HG02852 (cell line): ENCODE data around the gene XYLT2.
"Not testable (repeated sequence)": the region's sequence is repeated elsewhere in the genome, so short reads cannot be mapped to it uniquely, and the experiment has no call there.

Source experiments
- ATAC-seq: cut with Tn5 transposase; IDR thresholded peaks from one replicate; pipeline ENCODE4 v1.9.1; 2021; ENCODE audit warnings: mild to moderate bottlenecking, moderate library complexity; ENCODE audit not compliant: unreplicated experiment

XYLT2 gene

GRCh38 chr17:50319306-50320004, 26.5 kb upstream of the XYLT2 start:
- ATAC-seq: no peak

- ATAC-seq: no peak
These were observed 23.7 kb upstream of the XYLT2 start for GRCh38 chr17:50322271-50322670.

- ATAC-seq: no peak
These were observed 22.9 kb upstream of the XYLT2 start for GRCh38 chr17:50323060-50323459.

GRCh38 chr17:50325906-50326305, 20.0 kb upstream of the XYLT2 start:
- ATAC-seq: no peak

- no peak for ATAC-seq
These were observed 19.0 kb upstream of the XYLT2 start for GRCh38 chr17:50326831-50327364.

GRCh38 chr17:50328363-50329325, 17.3 kb upstream of the XYLT2 start:
- no peak for ATAC-seq

- ATAC-seq: no peak
These were observed 16.2 kb upstream of the XYLT2 start for GRCh38 chr17:50329716-50330115.

GRCh38 chr17:50330151-50330775, 15.7 kb upstream of the XYLT2 start:
- no peak for ATAC-seq

- no peak for ATAC-seq
These were observed 14.7 kb upstream of the XYLT2 start for GRCh38 chr17:50331085-50331791.

GRCh38 chr17:50332196-50332595, 13.7 kb upstream of the XYLT2 start:
- ATAC-seq: no peak

- ATAC-seq: not testable (repeated sequence)
These were observed 12.5 kb upstream of the XYLT2 start for GRCh38 chr17:50333291-50334057.

GRCh38 chr17:50337956-50338355, 8.0 kb upstream of the XYLT2 start:
- ATAC-seq: no peak

GRCh38 chr17:50338645-50339044, 7.3 kb upstream of the XYLT2 start:
- ATAC-seq: no peak

- no peak for ATAC-seq
These were observed 6.5 kb upstream of the XYLT2 start for GRCh38 chr17:50339381-50339780.

GRCh38 chr17:50344731-50345365, 1.1 kb upstream of the XYLT2 start:
- no peak for ATAC-seq

- ATAC-seq: peak; percentile 52
These were observed 589 bp downstream of the XYLT2 start for GRCh38 chr17:50346313-50347116.

GRCh38 chr17:50347117-50347893, 1.4 kb downstream of the XYLT2 start:
- no peak for ATAC-seq

- ATAC-seq: no peak
These were observed 2.0 kb downstream of the XYLT2 start for GRCh38 chr17:50347894-50348291.
